ENCODE measurements around the gene WEE2. TPM values are rescaled to one million over a fixed set of nuclear protein-coding genes. Genes with fewer than 3 reads are reported as not detected.

The WEE2 gene
- total and polyA plus RNA-seq, 8 donors, result 0.02 to 0.19 (median 0.12) TPM; not detected in 5

DNA sequence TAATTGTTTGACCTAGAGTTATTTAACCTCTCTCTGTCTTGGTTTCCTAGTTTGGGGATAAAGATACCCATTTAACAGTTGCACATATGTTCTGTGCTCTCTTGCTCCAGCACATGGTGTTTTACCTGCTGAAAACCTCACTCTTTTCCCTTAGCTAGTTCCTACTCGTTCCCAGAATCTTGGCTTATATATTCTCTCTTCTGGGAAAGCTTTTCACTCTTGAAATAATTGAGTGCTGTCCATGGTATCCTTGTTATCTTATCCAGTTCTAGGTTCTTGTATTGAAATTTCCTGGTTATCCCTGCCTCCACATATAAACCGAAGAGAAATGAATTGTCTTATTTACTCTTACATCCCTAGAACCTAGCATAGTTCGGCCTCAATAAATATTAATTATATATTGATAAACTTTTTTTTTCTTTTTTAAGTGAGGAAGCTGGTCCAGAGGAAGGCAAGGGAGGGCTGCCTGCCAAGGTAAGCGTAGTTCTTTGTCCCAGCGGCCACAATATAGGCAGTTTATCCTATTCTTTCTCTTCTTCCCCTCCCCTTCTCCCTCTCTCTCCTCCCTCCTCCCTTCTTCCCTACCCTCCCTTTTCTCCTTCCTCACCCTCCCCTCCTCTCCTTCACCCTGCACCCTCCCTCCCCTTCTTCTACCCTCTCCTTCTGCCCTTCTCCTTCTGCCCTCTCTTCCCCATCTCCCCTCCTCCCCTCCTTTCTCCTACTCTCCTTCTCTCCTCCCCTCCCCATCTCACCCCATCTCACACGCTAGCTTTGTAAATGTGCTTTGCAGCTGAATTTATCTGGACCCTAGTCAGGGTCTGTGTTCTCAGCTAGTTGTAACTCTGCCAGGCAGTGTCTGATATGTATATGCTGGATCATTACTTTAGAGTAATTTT is 7.9 kb downstream of the WEE2 start:
- 82 to 86% methylated on average over 6 of the region's 6 CpGs for WGBS, 2 donors
- no peaks in the 10 kb centered on the region for H3K36me3 ChIP-seq
- FAIRE-seq (no peak), DNase-seq (no peak), ATAC-seq (no peak)
- H3K4me1 ChIP-seq, result no peaks in the 10 kb centered on the region
- intact Hi-C loops (cut with DNase I), result no loop called here
- TF ChIP-seq CTCF (IDR thresholded peaks at IDR 0.05), result no peak
- no peaks in the 10 kb centered on the region for H3K27me3 ChIP-seq
- H3K9me3 ChIP-seq, result no peaks in the 10 kb centered on the region
- H3K27ac ChIP-seq, result no peak overlapping the region
- no peak overlapping the region for H3K4me3 ChIP-seq

- no peaks in the 10 kb centered on the region for H3K4me1 ChIP-seq
- TF ChIP-seq CTCF (IDR thresholded peaks at IDR 0.05), result no peak
- DNase-seq (no peak), FAIRE-seq (no peak), ATAC-seq (no peak)
- H3K4me3 ChIP-seq, result no peak overlapping the region
- H3K27ac ChIP-seq, result no peak overlapping the region
- no peaks in the 10 kb centered on the region for H3K27me3 ChIP-seq
- H3K36me3 ChIP-seq, result no peaks in the 10 kb centered on the region
- H3K9me3 ChIP-seq, result no peaks in the 10 kb centered on the region
- intact Hi-C loops (cut with DNase I), result no loop called here
- 91 to 92% methylated on average over 1 of the region's 1 CpG for WGBS, 2 donors
Observed at GRCh38 chr7:141717450-141717849, 9.3 kb downstream of the WEE2 start.

- DNase-seq (no peak), ATAC-seq (no peak), FAIRE-seq (no peak)
- Histone ChIP-seq H3K9me3 (no peaks in the 10 kb centered on the region), H3K4me3 (no peak overlapping the region), H3K4me1 (no peaks in the 10 kb centered on the region), H3K27ac (no peak overlapping the region), H3K27me3 (no peaks in the 10 kb centered on the region), H3K36me3 (no peaks in the 10 kb centered on the region)
- intact Hi-C loops (cut with DNase I), result no loop called here
- no peak for TF ChIP-seq CTCF (IDR thresholded peaks at IDR 0.05)
- WGBS, 2 donors, result 38 to 45% methylated on average over 2 of the region's 2 CpGs
Observed at GRCh38 chr7:141722529-141722928, 14.4 kb downstream of the WEE2 start.

DNA sequence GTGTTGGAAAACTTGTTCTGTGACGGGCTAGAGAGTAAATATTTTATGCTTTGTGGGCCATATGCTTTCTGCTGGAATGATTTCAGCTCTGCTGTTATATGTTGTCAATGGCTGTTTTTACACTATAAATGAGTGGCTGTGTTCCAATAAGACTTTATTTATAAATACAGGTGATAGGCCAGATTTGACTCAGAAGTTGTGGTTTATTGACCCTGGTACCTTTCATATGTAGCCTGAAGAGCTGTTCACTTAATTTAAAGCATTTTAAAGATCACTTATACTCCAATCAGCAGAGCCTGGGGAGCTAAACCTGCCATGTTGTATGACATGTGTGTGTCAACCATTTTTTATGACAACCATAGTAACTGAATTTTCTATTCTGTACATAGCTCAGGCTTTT is 20.9 kb downstream of the WEE2 start:
- WGBS, 2 donors, result 89 to 90% methylated on average over 1 of the region's 1 CpG
- ATAC-seq, result no peak
- Histone ChIP-seq H3K4me3 (no peak overlapping the region), H3K36me3 (no peaks in the 10 kb centered on the region), H3K4me1 (no peaks in the 10 kb centered on the region), H3K27me3 (no peaks in the 10 kb centered on the region), H3K9me3 (no peaks in the 10 kb centered on the region), H3K27ac (no peak overlapping the region)
- no peak for DNase-seq
- no peak for TF ChIP-seq CTCF (IDR thresholded peaks at IDR 0.05)
- FAIRE-seq, result no peak
- intact Hi-C loops (cut with DNase I), result no loop called here

All from pancreas (tissue), 10 donors.